HEK293 (cell line): ENCODE data around the gene CLP1.

ENCODE experiments used
- CTCF ChIA-PET: fragments of 350-600 bp; formaldehyde crosslinking; extraction: SDS; loops from one replicate; lab custom pipeline; 2021; ENCODE audit warnings: antibody characterized with exemption; lab: Yijun Ruan, JAX
- POLR2A ChIA-PET: fragments of 300-600 bp; formaldehyde crosslinking; extraction: SDS; loops from one replicate; lab custom pipeline; 2020; ENCODE audit warnings: antibody characterized with exemption, inconsistent platforms; lab: Yijun Ruan, JAX
- H3K27ac ChIP-seq: fragments of 200-500 bp; sonication (Bioruptor generic); 2 replicates; pipeline ENCODE4 v1.5.1; 2014; ENCODE audit warnings: low read depth, low read length, control low read depth, inconsistent platforms; ENCODE audit errors: extremely low read depth
- H3K36me3 ChIP-seq, 2 experiments: fragments of 200-500 bp in 1 of 2; sonication (Bioruptor generic) in 1 of 2; 1 replicate in 1 of 2; 2 replicates in 1 of 2; pipeline ENCODE4 v1.5.1; 2014 to 2017; ENCODE audit warnings: inconsistent platforms in 2 of 2, low read length in 2 of 2; ENCODE audit not compliant: control insufficient read depth in 2 of 2, insufficient read depth in 1 of 2
- H3K4me1 ChIP-seq: fragments of 200-500 bp; sonication (Bioruptor generic); 2 replicates; pipeline ENCODE4 v1.5.1; 2014; ENCODE audit warnings: mild to moderate bottlenecking, low read length, inconsistent platforms; ENCODE audit not compliant: control insufficient read depth, insufficient read depth
- H3K4me3 ChIP-seq: 2 replicates; pipeline ENCODE4 v1.5.1; 2011; ENCODE audit warnings: low read depth, mild to moderate bottlenecking, control low read depth, low read length, moderate library complexity
- H3K9me3 ChIP-seq: fragments of 200-500 bp; sonication (Bioruptor generic); 2 replicates; pipeline ENCODE4 v1.5.1; 2014; ENCODE audit warnings: low read depth, low read length, inconsistent platforms; ENCODE audit not compliant: control insufficient read depth, insufficient read depth
- HOXC10 ChIP-seq: sonication (generic); formaldehyde crosslinking; IDR thresholded peaks from 2 replicates; pipeline ENCODE4 v1.8.1; 2023; ENCODE audit warnings: mild to moderate bottlenecking, missing genetic modification reagents
- IKZF3 ChIP-seq: fragments of 450-650 bp; IDR thresholded peaks from 2 replicates; pipeline ENCODE4 v1.5.0; 2018; ENCODE audit warnings: missing biosample characterization, mild to moderate bottlenecking, missing genetic modification characterization, moderate library complexity
- KLF8 ChIP-seq: fragments of 450-650 bp; formaldehyde crosslinking; IDR thresholded peaks from 2 replicates; pipeline ENCODE4 v1.5.1; 2016; ENCODE audit warnings: missing biosample characterization, missing genetic modification characterization
- MYNN ChIP-seq: fragments of 450-650 bp; formaldehyde crosslinking; IDR thresholded peaks from 2 replicates; pipeline ENCODE4 v1.5.1; 2016; ENCODE audit warnings: missing biosample characterization, missing genetic modification characterization, borderline replicate concordance
- PRDM2 ChIP-seq: fragments of 450-650 bp; formaldehyde crosslinking; IDR thresholded peaks from 2 replicates; pipeline ENCODE4 v1.5.1; 2016; ENCODE audit warnings: missing biosample characterization, missing genetic modification characterization, borderline replicate concordance
- RBAK ChIP-seq: fragments of 450-650 bp; formaldehyde crosslinking; IDR thresholded peaks from 2 replicates; pipeline ENCODE4 v1.5.1; 2016; ENCODE audit warnings: missing biosample characterization, missing genetic modification characterization
- ZBTB1 ChIP-seq: fragments of 450-650 bp; formaldehyde crosslinking; IDR thresholded peaks from 2 replicates; pipeline ENCODE4 v1.5.1; 2016; ENCODE audit warnings: missing biosample characterization, missing genetic modification characterization
- ZBTB6 ChIP-seq: fragments of 450-650 bp; formaldehyde crosslinking; IDR thresholded peaks from 2 replicates; pipeline ENCODE4 v1.5.1; 2017; ENCODE audit warnings: missing biosample characterization, missing genetic modification characterization
- ZIC2 ChIP-seq: fragments of 450-650 bp; formaldehyde crosslinking; IDR thresholded peaks from 2 replicates; pipeline ENCODE4 v1.5.1; 2016; ENCODE audit warnings: missing biosample characterization, missing genetic modification characterization
- ZNF112 ChIP-seq: fragments of 450-650 bp; formaldehyde crosslinking; IDR thresholded peaks from 2 replicates; pipeline ENCODE4 v1.5.0; 2017; ENCODE audit warnings: missing biosample characterization, missing genetic modification characterization
- ZNF169 ChIP-seq: fragments of 450-650 bp; formaldehyde crosslinking; IDR thresholded peaks from 2 replicates; pipeline ENCODE4 v1.5.1; 2016; ENCODE audit warnings: missing biosample characterization, missing genetic modification characterization
- ZNF354C ChIP-seq: fragments of 450-650 bp; formaldehyde crosslinking; IDR thresholded peaks from 2 replicates; pipeline ENCODE4 v1.5.1; 2016; ENCODE audit warnings: missing biosample characterization, missing genetic modification characterization, low read depth, borderline replicate concordance
- ZNF362 ChIP-seq: fragments of 450-650 bp; formaldehyde crosslinking; IDR thresholded peaks from 2 replicates; pipeline ENCODE4 v1.5.1; 2016; ENCODE audit warnings: missing biosample characterization, missing genetic modification characterization
- ZNF391 ChIP-seq: fragments of 450-650 bp; formaldehyde crosslinking; IDR thresholded peaks from 2 replicates; pipeline ENCODE4 v1.5.1; 2016; ENCODE audit warnings: low read depth, missing biosample characterization, missing genetic modification characterization, borderline replicate concordance
- ZNF510 ChIP-seq: fragments of 450-650 bp; formaldehyde crosslinking; IDR thresholded peaks from 2 replicates; pipeline ENCODE4 v1.5.1; 2018; ENCODE audit warnings: mild to moderate bottlenecking, missing genetic modification characterization, missing biosample characterization; ENCODE audit not compliant: insufficient replicate concordance
- ZNF529 ChIP-seq: fragments of 450-650 bp; formaldehyde crosslinking; IDR thresholded peaks from 2 replicates; pipeline ENCODE4 v1.5.1; 2017; ENCODE audit warnings: missing genetic modification characterization, missing biosample characterization; ENCODE audit not compliant: insufficient replicate concordance
- ZNF530 ChIP-seq: fragments of 450-650 bp; formaldehyde crosslinking; IDR thresholded peaks from 2 replicates; pipeline ENCODE4 v1.5.1; 2016; ENCODE audit warnings: low read depth, missing biosample characterization, missing genetic modification characterization
- ZNF549 ChIP-seq: fragments of 450-650 bp; IDR thresholded peaks from 2 replicates; pipeline ENCODE4 v1.5.1; 2018; ENCODE audit warnings: missing biosample characterization, missing genetic modification characterization, mild to moderate bottlenecking, inconsistent platforms, moderate library complexity
- ZNF571 ChIP-seq: fragments of 450-650 bp; formaldehyde crosslinking; IDR thresholded peaks from 2 replicates; pipeline ENCODE4 v1.5.0; 2017; ENCODE audit warnings: missing biosample characterization, missing genetic modification characterization
- ZNF596 ChIP-seq: fragments of 450-650 bp; IDR thresholded peaks from 2 replicates; pipeline ENCODE4 v1.5.0; 2018; ENCODE audit warnings: missing biosample characterization, mild to moderate bottlenecking, missing genetic modification characterization, moderate library complexity
- ZNF658 ChIP-seq: fragments of 450-650 bp; formaldehyde crosslinking; IDR thresholded peaks from 2 replicates; pipeline ENCODE4; 2016; ENCODE audit warnings: missing biosample characterization, missing genetic modification characterization
- ZNF664 ChIP-seq: fragments of 450-650 bp; formaldehyde crosslinking; IDR thresholded peaks from 2 replicates; pipeline ENCODE4 v1.5.1; 2016; ENCODE audit warnings: missing biosample characterization, missing genetic modification characterization
- ZNF707 ChIP-seq: fragments of 450-650 bp; formaldehyde crosslinking; IDR thresholded peaks from 2 replicates; pipeline ENCODE4 v1.5.1; 2016; ENCODE audit warnings: missing biosample characterization, missing genetic modification characterization
- ZNF785 ChIP-seq: fragments of 450-650 bp; formaldehyde crosslinking; IDR thresholded peaks from 2 replicates; pipeline ENCODE4 v1.5.1; 2016; ENCODE audit warnings: missing biosample characterization, missing genetic modification characterization
- ZNF791 ChIP-seq: fragments of 450-650 bp; formaldehyde crosslinking; IDR thresholded peaks from 2 replicates; pipeline ENCODE4 v1.5.1; 2016; ENCODE audit warnings: missing biosample characterization, missing genetic modification characterization
- TF ChIP-seq, protein P1 (sequence below): fragments of 450-650 bp; formaldehyde crosslinking; IDR thresholded peaks from 2 replicates; pipeline ENCODE4 v1.5.1; 2016; ENCODE audit warnings: missing biosample characterization, missing genetic modification characterization
- TF ChIP-seq, protein P2 (sequence below): fragments of 450-650 bp; formaldehyde crosslinking; IDR thresholded peaks from 2 replicates; pipeline ENCODE4 v1.5.1; 2016; ENCODE audit warnings: missing biosample characterization, missing genetic modification characterization

The CLP1 gene

GRCh38 chr11:57633394-57634070 is 24.0 kb upstream of the CLP1 start (continued):
- TF ChIP-seq PRDM2 (tag by site-specific recombination), result no peak
- no peak for TF ChIP-seq ZNF664 (tag by site-specific recombination)
- TF ChIP-seq ZNF354C, result no peak
- TF ChIP-seq, protein P1, sequence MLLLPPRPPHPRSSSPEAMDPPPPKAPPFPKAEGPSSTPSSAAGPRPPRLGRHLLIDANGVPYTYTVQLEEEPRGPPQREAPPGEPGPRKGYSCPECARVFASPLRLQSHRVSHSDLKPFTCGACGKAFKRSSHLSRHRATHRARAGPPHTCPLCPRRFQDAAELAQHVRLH (tag by site-specific recombination), result no peak
- TF ChIP-seq RBAK, result no peak
- no peak for TF ChIP-seq KLF8
- TF ChIP-seq ZNF510 (tag by site-specific recombination), result no peak
- no peak for TF ChIP-seq IKZF3 (tag by site-specific recombination)
- no peak for TF ChIP-seq ZNF529 (tag by site-specific recombination)
- no peak for TF ChIP-seq ZBTB1 (tag by site-specific recombination)
- no peak for TF ChIP-seq ZNF169
- no peak for TF ChIP-seq ZNF658 (tag by site-specific recombination)
- TF ChIP-seq, all 188 proteins: peak for 0

DNA sequence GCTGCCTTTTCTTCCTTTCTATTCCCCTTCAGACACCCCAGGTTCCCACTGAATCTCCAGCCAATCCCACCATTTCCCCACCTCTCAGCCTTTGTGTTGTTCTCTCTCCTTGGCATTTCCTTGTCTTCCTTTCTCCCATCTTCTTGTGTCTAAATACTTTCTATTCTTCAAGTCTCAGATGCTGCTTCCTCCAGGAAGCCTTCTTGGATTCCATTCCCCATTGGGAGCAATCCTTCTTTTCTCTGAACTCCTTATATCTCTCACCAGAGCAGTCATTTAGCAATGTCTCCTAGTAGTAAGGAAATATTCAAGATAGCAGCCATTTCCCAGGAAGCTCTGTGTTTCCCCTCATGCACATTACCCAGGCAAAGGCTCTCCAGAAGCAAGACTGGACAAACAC is 23.3 kb upstream of the CLP1 start:
- Histone ChIP-seq H3K27ac (no peak overlapping the region), H3K9me3 (no peaks in the 10 kb centered on the region), H3K4me1 (no peaks in the 10 kb centered on the region; the same call in 1 of the 2 replicates), H3K36me3 (no peaks in the 10 kb centered on the region), H3K4me3 (no peak overlapping the region)
- TF ChIP-seq ZNF785 (tag by site-specific recombination), result no peak
- TF ChIP-seq ZNF362 (tag by site-specific recombination), result no peak
- TF ChIP-seq ZNF391 (tag by site-specific recombination), result no peak
- no peak for TF ChIP-seq ZNF791
- TF ChIP-seq ZIC2 (tag by site-specific recombination), result no peak
- no peak for TF ChIP-seq ZNF549 (tag by site-specific recombination)
- no peak for TF ChIP-seq ZNF707 (tag by site-specific recombination)
- TF ChIP-seq, protein P2, sequence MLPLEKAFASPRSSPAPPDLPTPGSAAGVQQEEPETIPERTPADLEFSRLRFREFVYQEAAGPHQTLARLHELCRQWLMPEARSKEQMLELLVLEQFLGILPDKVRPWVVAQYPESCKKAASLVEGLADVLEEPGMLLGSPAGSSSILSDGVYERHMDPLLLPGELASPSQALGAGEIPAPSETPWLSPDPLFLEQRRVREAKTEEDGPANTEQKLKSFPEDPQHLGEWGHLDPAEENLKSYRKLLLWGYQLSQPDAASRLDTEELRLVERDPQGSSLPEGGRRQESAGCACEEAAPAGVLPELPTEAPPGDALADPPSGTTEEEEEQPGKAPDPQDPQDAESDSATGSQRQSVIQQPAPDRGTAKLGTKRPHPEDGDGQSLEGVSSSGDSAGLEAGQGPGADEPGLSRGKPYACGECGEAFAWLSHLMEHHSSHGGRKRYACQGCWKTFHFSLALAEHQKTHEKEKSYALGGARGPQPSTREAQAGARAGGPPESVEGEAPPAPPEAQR (tag by site-specific recombination), result no peak
- TF ChIP-seq ZNF112, result no peak
- TF ChIP-seq HOXC10 (CRISPR knock-in tag), result no peak
- TF ChIP-seq ZNF571 (tag by site-specific recombination), result no peak
- no peak for TF ChIP-seq ZNF530 (tag by site-specific recombination)
- TF ChIP-seq MYNN (tag by site-specific recombination), result no peak
- TF ChIP-seq ZBTB6 (tag by site-specific recombination), result no peak
- no peak for TF ChIP-seq ZBTB1 (tag by site-specific recombination)
- no peak for TF ChIP-seq ZNF596 (tag by site-specific recombination)
- no peak for TF ChIP-seq KLF8
- POLR2A ChIA-PET, result interaction anchor here (0.6 kb wide), 1 partner anchor 1530 kb away, joined by 3 read pairs; no protein-coding TSS in a partner anchor
- CTCF ChIA-PET, result interaction anchor here (3.2 kb wide), 1 partner anchor 11 kb away, joined by 21 read pairs; no protein-coding TSS in a partner anchor
